Adrenal gland (tissue), 12 donors: Measurements from ENCODE around the gene FOXJ3. TPM values are rescaled to one million over a fixed set of nuclear protein-coding genes. Genes with fewer than 3 reads are reported as not detected.

Experiments used
- DNase-seq, 7 donors: peaks; one replicate each; pipeline ENCODE4 v3.0.0-alpha.2; 2019 to 2020
- H3K27ac ChIP-seq, 5 donors: fragments of 200-600 bp; sonication (generic) in 4 of 5; 1 replicate in 3 of 5; 2 replicates in 2 of 5; pipeline versions ENCODE4 v1.5.1 to v1.8.0; 2016 to 2020; ENCODE audit warnings: mild to moderate bottlenecking in 1 of 5
- H3K27me3 ChIP-seq: fragments of 200-600 bp; 2 replicates; pipeline ENCODE4 v1.8.0; 2021
- H3K36me3 ChIP-seq, 2 donors: fragments of 200-600 bp; replicated peaks in 1 of 2; 1 replicate in 1 of 2; 2 replicates in 1 of 2; pipeline versions ENCODE4 v1.5.1 to v1.8.0; 2018 to 2022
- H3K4me1 ChIP-seq, 2 donors: fragments of 200-600 bp; replicated peaks in 1 of 2; 1 replicate in 1 of 2; 2 replicates in 1 of 2; pipeline versions ENCODE4 v1.5.1 to v1.8.0; 2018 to 2021
- H3K4me3 ChIP-seq, 4 donors: fragments of 200-600 bp; sonication (generic) in 3 of 4; one replicate each; pipeline ENCODE4 v1.5.1; 2016 to 2018
- H3K9me3 ChIP-seq, 3 donors: fragments of 200-600 bp; sonication (generic) in 1 of 3; replicated peaks in 1 of 3; 1 replicate in 2 of 3; 2 replicates in 1 of 3; pipeline versions ENCODE4 v1.5.1 to v1.8.0; 2016 to 2021
- POLR2A ChIP-seq, 2 donors: fragments of 450-650 bp; IDR thresholded peaks; one replicate each; pipeline ENCODE4 v1.6.1; 2017; ENCODE audit warnings: antibody characterized with exemption in 2 of 2, mild to moderate bottlenecking in 2 of 2, moderate library complexity in 1 of 2
- WGBS, 4 donors: extraction: QIAGEN DNeasy Blood & Tissue Kit in 2 of 4; methylation state at CpG; one replicate each; pipeline versions ENCODE4 v1.1.5 to v1.1.7; 2013 to 2017; 5-methylcytosine and 5-hydroxymethylcytosine counted together
- intact Hi-C, 2 donors: fragments of 100-400 bp; cut with DNase I; formaldehyde crosslinking; loops; one replicate each; pipeline versions ENCODE4 v1.14.1 to v1.15.0; 2022 to 2023
- polyA plus RNA-seq, 3 donors: library from polyadenylated mRNA; stranded (reverse); fragments of 200-250 nt in 2 of 3; fragments of 350-450 nt in 1 of 3; fragmentation: Illumina TruSeq in 1 of 3; extraction: RNeasy Lipid Tissue Mini Kit (QIAGEN cat#74804) in 1 of 3; gene quantifications; one replicate each; pipeline ENCODE4 v1.2.3, GENCODE V29; 2013 to 2014
- total RNA-seq, 9 donors: library from RNA; depleted of rRNA in 4 of 9; stranded (reverse); fragments of >200 nt in 4 of 9; fragments of 120-200 nt in 1 of 9; fragmentation: NEBNext Ultra II Directional in 1 of 9; extraction: Animal tissue kit (Norgen Biotek cat#: 25700) in 1 of 9; gene quantifications; one replicate each; pipeline versions ENCODE4 v1.1.0 to v1.2.4, GENCODE V29; 2013 to 2023
- TF ChIP-seq, protein P1 (sequence below), 6 experiments: fragments of 450-650 bp in 4 of 6; fragments of 200-600 bp in 2 of 6; sonication (generic) in 1 of 6; IDR thresholded peaks; 1 replicate in 5 of 6; 2 replicates in 1 of 6; pipeline versions ENCODE4 v1.5.1 to v1.8.0; 2016 to 2021; ENCODE audit warnings: antibody characterized with exemption in 6 of 6, mild to moderate bottlenecking in 2 of 6, moderate library complexity in 1 of 6
- donor health status: healthy with polysubstance abuse.
- donor health status: Bipolar disorder and iron deficiency.
- donor health status: DM: yes; HTN: yes; CAD: no.
- donor health status: DM: no; HTN: no; CAD: no.
- donor health status: DM: no; HTN: no; CAD: no.
- donor health status: DM: yes; HTN: yes; CAD: no.

Gene FOXJ3
- total and polyA plus RNA-seq, 12 donors = 8.4 to 58.5 (median 33.4) TPM

DNA sequence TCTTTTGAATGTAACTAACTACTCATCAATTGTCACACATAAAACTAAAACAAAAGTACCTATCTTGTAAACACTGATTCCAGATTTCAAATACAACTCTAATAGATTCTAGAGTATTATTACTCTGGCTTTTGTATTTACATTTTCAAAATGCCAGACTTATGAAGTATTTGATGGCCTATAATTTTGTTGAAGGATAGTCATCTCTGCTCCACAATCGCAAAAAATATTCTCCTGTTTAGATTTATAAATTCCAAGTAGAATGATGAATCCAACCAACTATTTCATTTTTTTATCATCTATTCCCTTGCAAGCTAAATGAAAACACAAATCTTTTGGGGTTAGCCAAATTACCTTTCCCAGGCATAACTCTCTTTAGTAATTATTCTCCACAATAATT, 95.5 kb downstream of the FOXJ3 start:
- Histone ChIP-seq H3K9me3 (peaks cover 0 to 9% (median 0%) of the 10 kb centered on the region in 3 donors), H3K27ac (no peak overlapping the region), H3K4me3 (no peak overlapping the region), H3K4me1 (no peaks in the 10 kb centered on the region), H3K36me3 (no peaks in the 10 kb centered on the region), H3K27me3 (no peaks in the 10 kb centered on the region)
- intact Hi-C loops = no loop called here
- DNase-seq = no peak
- WGBS, 4 donors = 95 to 100% (median 98%) methylated on average over 1 of the region's 1 CpG
- TF ChIP-seq, protein P1, sequence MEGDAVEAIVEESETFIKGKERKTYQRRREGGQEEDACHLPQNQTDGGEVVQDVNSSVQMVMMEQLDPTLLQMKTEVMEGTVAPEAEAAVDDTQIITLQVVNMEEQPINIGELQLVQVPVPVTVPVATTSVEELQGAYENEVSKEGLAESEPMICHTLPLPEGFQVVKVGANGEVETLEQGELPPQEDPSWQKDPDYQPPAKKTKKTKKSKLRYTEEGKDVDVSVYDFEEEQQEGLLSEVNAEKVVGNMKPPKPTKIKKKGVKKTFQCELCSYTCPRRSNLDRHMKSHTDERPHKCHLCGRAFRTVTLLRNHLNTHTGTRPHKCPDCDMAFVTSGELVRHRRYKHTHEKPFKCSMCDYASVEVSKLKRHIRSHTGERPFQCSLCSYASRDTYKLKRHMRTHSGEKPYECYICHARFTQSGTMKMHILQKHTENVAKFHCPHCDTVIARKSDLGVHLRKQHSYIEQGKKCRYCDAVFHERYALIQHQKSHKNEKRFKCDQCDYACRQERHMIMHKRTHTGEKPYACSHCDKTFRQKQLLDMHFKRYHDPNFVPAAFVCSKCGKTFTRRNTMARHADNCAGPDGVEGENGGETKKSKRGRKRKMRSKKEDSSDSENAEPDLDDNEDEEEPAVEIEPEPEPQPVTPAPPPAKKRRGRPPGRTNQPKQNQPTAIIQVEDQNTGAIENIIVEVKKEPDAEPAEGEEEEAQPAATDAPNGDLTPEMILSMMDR (IDR thresholded peaks at IDR 0.05) = no peak
- no peak for TF ChIP-seq POLR2A (IDR thresholded peaks at IDR 0.05)

DNA sequence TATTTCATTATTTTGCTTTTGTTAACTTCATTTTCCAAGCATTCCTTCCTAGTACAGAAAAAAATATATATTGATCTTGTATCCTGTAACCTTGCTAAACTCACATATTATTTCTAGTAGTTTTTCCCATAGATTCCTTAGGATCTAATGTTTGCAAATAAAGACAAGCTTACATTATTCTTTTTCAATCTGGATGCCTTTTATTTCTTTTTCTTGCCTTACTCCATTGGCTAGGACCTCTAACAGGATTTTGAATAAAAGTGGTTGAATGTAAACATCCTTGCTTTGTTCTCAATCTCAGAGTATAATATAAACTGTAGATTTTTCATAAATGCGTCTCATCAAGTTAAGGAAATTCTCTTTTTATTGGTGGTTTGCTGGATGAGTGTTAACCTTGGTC, 96.0 kb downstream of the FOXJ3 start:
- intact Hi-C loops = no loop called here
- TF ChIP-seq, protein P1 (IDR thresholded peaks at IDR 0.05) = no peak
- no peak for TF ChIP-seq POLR2A (IDR thresholded peaks at IDR 0.05)
- H3K9me3 ChIP-seq = peaks cover 0 to 9% (median 0%) of the 10 kb centered on the region in 3 donors
- no peaks in the 10 kb centered on the region for H3K4me1 ChIP-seq
- H3K27me3 ChIP-seq = no peaks in the 10 kb centered on the region
- DNase-seq = no peak
- no peaks in the 10 kb centered on the region for H3K36me3 ChIP-seq
- no peak overlapping the region for H3K27ac ChIP-seq
- 0 to 78% (median 0%) methylated on average over 1 of the region's 1 CpG for WGBS, 4 donors
- no peak overlapping the region for H3K4me3 ChIP-seq

DNA sequence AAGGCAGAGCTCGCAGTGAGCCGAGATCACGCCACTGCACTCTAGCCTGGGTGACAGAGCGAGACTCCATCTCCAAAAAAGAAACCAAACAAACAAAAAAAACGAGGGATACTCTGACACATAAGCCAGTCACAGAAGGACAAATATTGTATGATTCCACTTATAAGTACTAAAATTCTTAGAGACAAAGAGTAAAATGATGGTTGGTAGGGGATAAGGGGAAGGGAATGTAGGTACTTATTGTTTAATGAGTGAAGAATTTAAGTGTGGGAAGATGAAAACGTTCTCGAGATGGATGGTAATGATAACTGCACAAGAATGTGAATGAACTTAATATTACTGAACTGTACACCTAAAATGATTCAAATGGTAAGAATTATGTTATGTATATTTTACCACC, 103.8 kb downstream of the FOXJ3 start:
- no peak overlapping the region for H3K4me3 ChIP-seq
- H3K27me3 ChIP-seq = no peaks in the 10 kb centered on the region
- intact Hi-C loops = no loop called here
- H3K27ac ChIP-seq = no peak overlapping the region
- no peaks in the 10 kb centered on the region for H3K36me3 ChIP-seq
- TF ChIP-seq, protein P1 (IDR thresholded peaks at IDR 0.05) = no peak
- TF ChIP-seq POLR2A (IDR thresholded peaks at IDR 0.05) = no peak
- no peaks in the 10 kb centered on the region for H3K4me1 ChIP-seq
- DNase-seq = no peak
- H3K9me3 ChIP-seq = no peaks in the 10 kb centered on the region
- WGBS, 4 donors = 93 to 94% (median 94%) methylated on average over 7 of the region's 7 CpGs

DNA sequence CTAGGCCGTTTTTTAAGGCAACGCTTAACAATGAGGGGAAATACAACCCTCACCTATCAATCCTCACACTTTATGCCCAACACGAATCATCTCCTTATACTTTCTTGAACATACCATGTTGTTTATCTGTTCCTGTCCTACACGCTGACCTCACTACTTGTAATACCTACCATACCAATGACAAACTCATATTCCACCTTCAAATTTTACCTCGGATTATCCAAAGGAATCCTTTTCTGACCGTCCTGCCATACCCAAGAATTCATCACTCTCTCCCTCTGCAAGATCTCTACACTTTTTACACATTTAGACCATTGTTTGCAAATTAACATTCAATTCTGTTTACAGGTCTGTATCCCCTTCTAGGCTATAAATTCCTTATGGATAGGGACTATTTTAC, 106.1 kb downstream of the FOXJ3 start:
- no peaks in the 10 kb centered on the region for H3K4me1 ChIP-seq
- intact Hi-C loops = no loop called here
- TF ChIP-seq POLR2A (IDR thresholded peaks at IDR 0.05) = no peak
- TF ChIP-seq, protein P1 (IDR thresholded peaks at IDR 0.05) = no peak
- no peak overlapping the region for H3K27ac ChIP-seq
- no peaks in the 10 kb centered on the region for H3K36me3 ChIP-seq
- no peaks in the 10 kb centered on the region for H3K27me3 ChIP-seq
- no peaks in the 10 kb centered on the region for H3K9me3 ChIP-seq
- no peak for DNase-seq
- no peak overlapping the region for H3K4me3 ChIP-seq
- WGBS, 4 donors = 89 to 95% (median 91%) methylated on average over 6 of the region's 6 CpGs
